Endodermal cell (in vitro differentiated cells): Measurements from ENCODE around the gene PHYH. TPM values are rescaled to one million over a fixed set of nuclear protein-coding genes. Genes with fewer than 3 reads are reported as not detected.

ENCODE experiments used
- DNase-seq: peaks from one replicate; pipeline ENCODE4 v3.0.0-alpha.2; 2017
- H3K27ac ChIP-seq: 2 replicates; pipeline ENCODE4 v1.5.1; 2013; ENCODE audit warnings: mild to moderate bottlenecking, low read depth, low read length, moderate library complexity
- H3K27me3 ChIP-seq: 2 replicates; pipeline ENCODE4 v1.6.1; 2013; ENCODE audit warnings: mild to moderate bottlenecking, low read length, moderate library complexity; ENCODE audit not compliant: insufficient read depth, control insufficient read depth, poor library complexity, severe bottlenecking
- H3K36me3 ChIP-seq: 2 replicates; pipeline ENCODE4 v1.7.0; 2013; ENCODE audit warnings: mild to moderate bottlenecking, low read length, moderate library complexity; ENCODE audit not compliant: control insufficient read depth, insufficient read depth
- H3K4me1 ChIP-seq: one replicate; pipeline ENCODE4 v1.7.0; 2013; ENCODE audit warnings: low read length; ENCODE audit not compliant: control insufficient read depth, insufficient read depth
- H3K4me3 ChIP-seq: 2 replicates; pipeline ENCODE4 v1.5.1; 2013; ENCODE audit warnings: mild to moderate bottlenecking, low read length, moderate library complexity
- H3K9ac ChIP-seq: 2 replicates; pipeline ENCODE4 v1.6.1; 2013; ENCODE audit warnings: mild to moderate bottlenecking, low read length, moderate library complexity; ENCODE audit not compliant: poor library complexity, severe bottlenecking; ENCODE audit errors: extremely low read depth
- H3K9me3 ChIP-seq: 2 replicates; pipeline ENCODE4 v1.6.1; 2013; ENCODE audit warnings: mild to moderate bottlenecking, low read length, moderate library complexity; ENCODE audit not compliant: control insufficient read depth
- H3K27ac Mint-ChIP-seq: 2 replicates; pipeline ENCODE4 v1.8.0; 2020; ENCODE audit warnings: mixed read lengths
- H3K27me3 Mint-ChIP-seq: 2 replicates; pipeline ENCODE4 v1.8.0; 2021; ENCODE audit warnings: mild to moderate bottlenecking, mixed read lengths; ENCODE audit not compliant: insufficient read depth
- H3K36me3 Mint-ChIP-seq: 2 replicates; pipeline ENCODE4 v1.8.0; 2020; ENCODE audit warnings: low read depth, mixed read lengths
- H3K4me1 Mint-ChIP-seq: 2 replicates; pipeline ENCODE4 v1.8.0; 2020; ENCODE audit warnings: mixed read lengths
- H3K4me3 Mint-ChIP-seq: 2 replicates; pipeline ENCODE4 v1.8.0; 2020; ENCODE audit warnings: mild to moderate bottlenecking, moderate library complexity, mixed read lengths
- H3K9me3 Mint-ChIP-seq: 2 replicates; pipeline ENCODE4 v1.8.0; 2020; ENCODE audit warnings: mild to moderate bottlenecking, mixed read lengths
- CTCF ChIP-seq: fragments of 200-600 bp; sonication (generic); conservative IDR thresholded peaks from 2 replicates; pipeline ENCODE4 v1.5.0; 2021; ENCODE audit warnings: antibody characterized with exemption, mild to moderate bottlenecking
- WGBS, 2 experiments: methylation state at CpG; one replicate each; pipeline versions ENCODE4 v1.1.5 to v1.1.7; 2013; ENCODE audit warnings: missing lambda C conversion rate in 2 of 2, mixed read lengths in 1 of 2; ENCODE audit not compliant: insufficient coverage in 1 of 2, insufficient read length in 1 of 2; 5-methylcytosine and 5-hydroxymethylcytosine counted together
- total RNA-seq, 2 donors: library from RNA; stranded (reverse); fragmentation: NEBNext Ultra II Directional in 1 of 2; extraction: Animal tissue kit (Norgen Biotek cat#: 25700) in 1 of 2; gene quantifications; 2 replicates in 1 of 2; 3 replicates in 1 of 2; pipeline ENCODE4 v1.2.1, GENCODE V29; 2021

Gene PHYH
- total RNA-seq, 2 donors from 2014 or later, result 17.2 to 37.9 TPM

- Histone ChIP-seq H3K36me3 (peaks cover 72% of the 10 kb centered on the region), H3K27ac (no peak overlapping the region), H3K4me3 (no peak overlapping the region), H3K9me3 (no peaks in the 10 kb centered on the region), H3K27me3 (no peaks in the 10 kb centered on the region), H3K4me1 (no peaks in the 10 kb centered on the region), H3K9ac (no peak overlapping the region)
- Mint-ChIP-seq H3K4me3 (no peak overlapping the region), H3K9me3 (no peaks in the 10 kb centered on the region), H3K36me3 (peaks cover 83% of the 10 kb centered on the region), H3K4me1 (peaks cover 22% of the 10 kb centered on the region), H3K27ac (peak overlapping the region; percentile 26), H3K27me3 (no peaks in the 10 kb centered on the region)
- DNase-seq, result no peak
- 91 to 93% methylated on average over 5 to 11 of the region's 12 CpGs for WGBS, 2 experiments
- no peak for TF ChIP-seq CTCF
Observed at GRCh38 chr10:13340626-13341376, 40.9 kb upstream of the PHYH start.

- peaks cover 73% of the 10 kb centered on the region for H3K36me3 ChIP-seq
- H3K4me1 ChIP-seq, result no peaks in the 10 kb centered on the region
- H3K9me3 Mint-ChIP-seq, result no peaks in the 10 kb centered on the region
- H3K27ac ChIP-seq, result no peak overlapping the region
- H3K27ac Mint-ChIP-seq, result peak overlapping the region; percentile 27
- WGBS, 2 experiments, result 93 to 95% methylated on average over 7 to 9 of the region's 9 CpGs
- H3K27me3 Mint-ChIP-seq, result no peaks in the 10 kb centered on the region
- H3K27me3 ChIP-seq, result no peaks in the 10 kb centered on the region
- DNase-seq, result no peak
- H3K4me1 Mint-ChIP-seq, result peaks cover 16% of the 10 kb centered on the region
- H3K36me3 Mint-ChIP-seq, result peaks cover 82% of the 10 kb centered on the region
- no peak for TF ChIP-seq CTCF
- no peaks in the 10 kb centered on the region for H3K9me3 ChIP-seq
- H3K9ac ChIP-seq, result no peak overlapping the region
- no peak overlapping the region for H3K4me3 Mint-ChIP-seq
- no peak overlapping the region for H3K4me3 ChIP-seq
Observed at GRCh38 chr10:13340068-13340467, 40.2 kb upstream of the PHYH start.

- Histone ChIP-seq H3K27me3 (no peaks in the 10 kb centered on the region), H3K4me1 (no peaks in the 10 kb centered on the region), H3K27ac (no peak overlapping the region), H3K9me3 (no peaks in the 10 kb centered on the region), H3K4me3 (no peak overlapping the region), H3K9ac (no peak overlapping the region), H3K36me3 (peaks cover 78% of the 10 kb centered on the region)
- no peak for TF ChIP-seq CTCF
- H3K9me3 Mint-ChIP-seq, result no peaks in the 10 kb centered on the region
- peak overlapping the region; percentile 15 for H3K27ac Mint-ChIP-seq
- H3K4me3 Mint-ChIP-seq, result no peak overlapping the region
- no peak for DNase-seq
- H3K4me1 Mint-ChIP-seq, result peaks cover 7% of the 10 kb centered on the region
- H3K27me3 Mint-ChIP-seq, result no peaks in the 10 kb centered on the region
- H3K36me3 Mint-ChIP-seq, result peaks cover 82% of the 10 kb centered on the region
- 94 to 98% methylated on average over 5 to 10 of the region's 10 CpGs for WGBS, 2 experiments
Observed at GRCh38 chr10:13338390-13339110, 38.7 kb upstream of the PHYH start.
